Tibial artery (tissue), 4 donors: Measurements from ENCODE around the gene ZNF652.

Source experiments
- DNase-seq, 2 donors: peaks; one replicate each; pipeline ENCODE4 v3.0.0-alpha.2; 2019
- H3K27ac ChIP-seq, 2 donors: fragments of 200-600 bp; sonication (generic) in 1 of 2; 1 replicate in 1 of 2; 2 replicates in 1 of 2; pipeline ENCODE4 v1.5.1; 2018 to 2019; ENCODE audit warnings: mild to moderate bottlenecking in 1 of 2
- H3K27me3 ChIP-seq, 2 donors: fragments of 200-600 bp; sonication (generic) in 1 of 2; one replicate each; pipeline versions ENCODE4 v1.5.1 to v1.6.0; 2016 to 2019
- H3K36me3 ChIP-seq, 3 donors: fragments of 200-600 bp; sonication (generic) in 2 of 3; one replicate each; pipeline ENCODE4 v1.5.1; 2016 to 2019; ENCODE audit warnings: mild to moderate bottlenecking in 2 of 3
- H3K4me1 ChIP-seq, 4 donors: fragments of 200-600 bp; sonication (generic) in 2 of 4; 1 replicate in 3 of 4; 2 replicates in 1 of 4; pipeline ENCODE4 v1.5.1; 2016 to 2019
- H3K4me3 ChIP-seq, 2 donors: fragments of 200-600 bp; sonication (generic) in 1 of 2; 1 replicate in 1 of 2; 2 replicates in 1 of 2; pipeline ENCODE4 v1.5.1; 2018 to 2019; ENCODE audit warnings: mild to moderate bottlenecking in 2 of 2
- H3K9me3 ChIP-seq, 3 donors: fragments of 200-600 bp; sonication (generic) in 1 of 3; one replicate each; pipeline ENCODE4 v1.5.1; 2016 to 2019
- intact Hi-C: fragments of 100-400 bp; cut with DNase I; formaldehyde crosslinking; loops from one replicate; pipeline ENCODE4 v1.15.0; 2023; ENCODE audit warnings: low total_unique reads
- TF ChIP-seq, protein P1 (sequence below), 2 experiments: fragments of 200-600 bp in 1 of 2; fragments of 450-650 bp in 1 of 2; IDR thresholded peaks; one replicate each; pipeline ENCODE4 v1.5.1; 2017 to 2019; ENCODE audit warnings: antibody characterized with exemption in 2 of 2, mild to moderate bottlenecking in 1 of 2, moderate library complexity in 1 of 2

ZNF652 gene

GRCh38 chr17:49404906-49405305, 42.9 kb upstream of the ZNF652 start:
- peaks cover 50 to 76% (median 62%) of the 10 kb centered on the region in 3 donors for H3K36me3 ChIP-seq
- H3K27me3 ChIP-seq: no peaks in the 10 kb centered on the region
- DNase-seq: no peak
- TF ChIP-seq, protein P1, sequence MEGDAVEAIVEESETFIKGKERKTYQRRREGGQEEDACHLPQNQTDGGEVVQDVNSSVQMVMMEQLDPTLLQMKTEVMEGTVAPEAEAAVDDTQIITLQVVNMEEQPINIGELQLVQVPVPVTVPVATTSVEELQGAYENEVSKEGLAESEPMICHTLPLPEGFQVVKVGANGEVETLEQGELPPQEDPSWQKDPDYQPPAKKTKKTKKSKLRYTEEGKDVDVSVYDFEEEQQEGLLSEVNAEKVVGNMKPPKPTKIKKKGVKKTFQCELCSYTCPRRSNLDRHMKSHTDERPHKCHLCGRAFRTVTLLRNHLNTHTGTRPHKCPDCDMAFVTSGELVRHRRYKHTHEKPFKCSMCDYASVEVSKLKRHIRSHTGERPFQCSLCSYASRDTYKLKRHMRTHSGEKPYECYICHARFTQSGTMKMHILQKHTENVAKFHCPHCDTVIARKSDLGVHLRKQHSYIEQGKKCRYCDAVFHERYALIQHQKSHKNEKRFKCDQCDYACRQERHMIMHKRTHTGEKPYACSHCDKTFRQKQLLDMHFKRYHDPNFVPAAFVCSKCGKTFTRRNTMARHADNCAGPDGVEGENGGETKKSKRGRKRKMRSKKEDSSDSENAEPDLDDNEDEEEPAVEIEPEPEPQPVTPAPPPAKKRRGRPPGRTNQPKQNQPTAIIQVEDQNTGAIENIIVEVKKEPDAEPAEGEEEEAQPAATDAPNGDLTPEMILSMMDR (IDR thresholded peaks at IDR 0.05): no peak
- H3K4me3 ChIP-seq: no peak overlapping the region
- no peaks in the 10 kb centered on the region for H3K9me3 ChIP-seq
- intact Hi-C loops: no loop called here
- no peak overlapping the region for H3K27ac ChIP-seq
- peaks cover 0 to 10% (median 0%) of the 10 kb centered on the region in 4 donors for H3K4me1 ChIP-seq

- peaks cover 0 to 10% (median 0%) of the 10 kb centered on the region in 4 donors for H3K4me1 ChIP-seq
- no peak for DNase-seq
- TF ChIP-seq, protein P1 (IDR thresholded peaks at IDR 0.05): no peak
- no peaks in the 10 kb centered on the region for H3K9me3 ChIP-seq
- no peak overlapping the region for H3K4me3 ChIP-seq
- no peak overlapping the region for H3K27ac ChIP-seq
- H3K27me3 ChIP-seq: no peaks in the 10 kb centered on the region
- intact Hi-C loops: no loop called here
- H3K36me3 ChIP-seq: peaks cover 44 to 71% (median 57%) of the 10 kb centered on the region in 3 donors
Measured at GRCh38 chr17:49404361-49404760, 42.3 kb upstream of the ZNF652 start.

DNA sequence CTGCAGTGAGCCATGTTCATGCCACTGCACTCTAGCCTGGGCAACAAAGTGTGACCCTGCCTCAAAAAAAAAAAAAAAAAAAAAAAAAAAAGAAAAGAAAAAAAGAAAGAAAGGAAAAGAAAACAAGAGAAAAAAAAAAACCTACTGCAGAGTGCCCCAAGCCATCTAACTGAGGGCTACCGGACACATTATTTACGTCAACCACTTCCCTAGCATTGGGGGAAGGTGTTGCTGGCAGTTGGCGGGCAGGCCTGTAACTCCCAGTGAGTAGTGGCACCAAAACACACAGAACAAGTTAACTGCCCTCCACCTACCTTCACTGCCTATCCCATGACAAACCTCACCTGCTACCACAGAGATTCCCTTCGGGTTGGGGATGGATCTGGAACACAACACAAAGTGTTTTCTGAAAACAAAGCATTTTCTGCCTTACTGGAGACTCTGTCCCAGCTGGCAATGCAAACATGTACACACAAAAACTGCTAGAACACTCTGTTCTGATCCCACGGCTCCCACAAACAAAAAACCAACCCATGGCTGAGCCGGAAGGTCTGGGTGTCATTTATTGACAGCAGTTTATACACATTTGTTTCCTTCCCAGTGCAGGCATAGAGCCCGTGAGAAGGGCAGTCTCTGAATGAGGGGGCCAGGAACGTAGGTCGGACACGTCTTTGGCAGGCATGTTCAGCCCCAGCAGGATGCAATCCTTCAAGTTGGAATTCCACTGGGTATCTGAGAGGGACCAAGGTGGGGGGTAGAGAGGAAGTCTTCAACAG, 41.7 kb upstream of the ZNF652 start:
- no peak overlapping the region for H3K4me3 ChIP-seq
- H3K9me3 ChIP-seq: no peaks in the 10 kb centered on the region
- intact Hi-C loops: no loop called here
- TF ChIP-seq, protein P1 (IDR thresholded peaks at IDR 0.05): no peak
- peaks cover 38 to 64% (median 50%) of the 10 kb centered on the region in 3 donors for H3K36me3 ChIP-seq
- H3K4me1 ChIP-seq: peaks cover 0 to 10% (median 0%) of the 10 kb centered on the region in 4 donors
- H3K27ac ChIP-seq: no peak overlapping the region
- DNase-seq: no peak
- no peaks in the 10 kb centered on the region for H3K27me3 ChIP-seq

- no peak overlapping the region for H3K27ac ChIP-seq
- intact Hi-C loops: no loop called here
Measured at GRCh38 chr17:49402706-49403105, 40.7 kb upstream of the ZNF652 start.

DNA sequence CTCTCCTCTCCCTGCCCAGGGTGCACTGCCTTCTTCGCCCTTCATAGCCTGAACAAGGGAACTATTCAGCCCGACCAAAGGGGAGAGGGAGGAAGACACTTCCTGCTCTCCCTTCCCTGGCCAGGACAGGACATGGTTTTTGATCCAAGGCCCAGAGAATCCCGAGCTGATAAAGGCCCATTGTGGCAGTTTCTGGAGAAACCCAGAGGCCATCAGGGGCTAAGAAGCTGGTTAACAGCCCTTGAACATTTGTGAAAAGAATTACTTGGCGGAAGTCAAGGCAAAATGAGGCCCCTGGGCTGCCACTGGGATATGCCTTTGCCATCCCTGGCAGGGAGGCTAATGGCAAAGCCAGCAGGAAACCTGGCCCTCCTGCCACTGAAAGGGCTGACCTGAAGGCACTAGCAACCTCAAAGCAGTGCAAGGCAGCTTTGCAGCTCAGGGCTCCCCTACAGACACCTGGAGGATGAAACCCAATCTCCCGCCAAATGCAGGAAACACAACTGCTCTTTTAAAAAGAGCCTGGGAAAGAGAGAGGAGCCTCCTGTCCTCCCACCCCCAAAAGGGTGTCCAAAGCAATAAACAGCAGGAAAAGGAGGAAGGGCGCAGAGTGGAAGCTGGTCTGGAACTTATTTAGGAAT, 40.0 kb upstream of the ZNF652 start:
- DNase-seq: no peak
- no peak overlapping the region for H3K4me3 ChIP-seq
- H3K36me3 ChIP-seq: peaks cover 24 to 48% (median 34%) of the 10 kb centered on the region in 3 donors
- peaks cover 0 to 10% (median 0%) of the 10 kb centered on the region in 4 donors for H3K4me1 ChIP-seq
- H3K9me3 ChIP-seq: no peaks in the 10 kb centered on the region
- TF ChIP-seq, protein P1 (IDR thresholded peaks at IDR 0.05): no peak
- no peaks in the 10 kb centered on the region for H3K27me3 ChIP-seq
- no peak overlapping the region for H3K27ac ChIP-seq
- intact Hi-C loops: no loop called here

More at GRCh38 chr17:49402706-49403105, 40.7 kb upstream of the ZNF652 start:
- Histone ChIP-seq H3K27me3 (no peaks in the 10 kb centered on the region), H3K36me3 (peaks cover 30 to 54% (median 40%) of the 10 kb centered on the region in 3 donors), H3K4me1 (peaks cover 0 to 10% (median 0%) of the 10 kb centered on the region in 4 donors), H3K4me3 (no peak overlapping the region), H3K9me3 (no peaks in the 10 kb centered on the region)
- DNase-seq: no peak
- TF ChIP-seq, protein P1 (IDR thresholded peaks at IDR 0.05): no peak
